Peyer's patch (tissue), 4 donors: ENCODE measurements around the gene NBPF8.
"Not testable (repeated sequence)": the region's sequence is repeated elsewhere in the genome, so short reads cannot be mapped to it uniquely, and the experiment has no call there.

ENCODE experiments used
- CTCF ChIP-seq, 6 experiments: fragments of 450-650 bp in 4 of 6; fragments of 200-600 bp in 2 of 6; sonication (generic) in 1 of 6; IDR thresholded peaks; one replicate each; pipeline ENCODE4 v1.5.1; 2017 to 2019; ENCODE audit warnings: antibody characterized with exemption in 6 of 6, mild to moderate bottlenecking in 3 of 6, moderate library complexity in 1 of 6
- POLR2A ChIP-seq, 2 donors: fragments of 450-650 bp; IDR thresholded peaks; one replicate each; pipeline ENCODE4 v1.5.1; 2017; ENCODE audit warnings: antibody characterized with exemption in 2 of 2, mild to moderate bottlenecking in 2 of 2, moderate library complexity in 2 of 2

- TF ChIP-seq CTCF, POLR2A (IDR thresholded peaks at IDR 0.05): not testable (repeated sequence)
Measured at GRCh38 chr1:120391365-120391764, 23.5 kb upstream of the NBPF8 start.
